Esophagus (tissue), 2 donors: ENCODE data around the gene TRAIP. TPM values are rescaled to one million over a fixed set of nuclear protein-coding genes. Genes with fewer than 3 reads are reported as not detected.

Experiments
- polyA plus RNA-seq, 2 donors: library from polyadenylated mRNA; stranded (reverse); fragments of 200-250 nt; gene quantifications; one replicate each; pipeline ENCODE4 v1.2.3, GENCODE V29; 2013
- donor health status: healthy with polysubstance abuse.
- donor health status: Bipolar disorder and iron deficiency.

The TRAIP gene
- polyA plus RNA-seq, 2 donors = 4.1 to 4.3 TPM

Other genes with a start within 250 kb of the TRAIP start
- gene APEH, start 182.2 kb downstream of the TRAIP start, polyA plus RNA-seq = 10 to 100 TPM; 21.0 to 53.0 TPM
- 10 to 100 TPM; 11.2 to 30.0 TPM for gene MST1, start 167.1 kb downstream of the TRAIP start, polyA plus RNA-seq
- gene RNF123, start 167.0 kb downstream of the TRAIP start, polyA plus RNA-seq = 10 to 100 TPM; 14.7 to 16.9 TPM
- gene AMIGO3, start 136.9 kb downstream of the TRAIP start, polyA plus RNA-seq = 1 to 10 TPM in 1 of 2 donors, under 1 TPM in 1; 1.00 to 1.4 TPM
- gene GMPPB, start 132.6 kb downstream of the TRAIP start, polyA plus RNA-seq = 10 to 100 TPM; 17.7 to 32.1 TPM
- gene IP6K1, start 70.0 kb downstream of the TRAIP start, polyA plus RNA-seq = 10 to 100 TPM; 11.5 to 14.1 TPM
- under 1 TPM in 1 of 2 donors, not detected in 1; 0.04 TPM for gene CDHR4, start 56.7 kb downstream of the TRAIP start, polyA plus RNA-seq
- 10 to 100 TPM; 26.3 to 28.4 TPM for gene INKA1, start 53.3 kb downstream of the TRAIP start, polyA plus RNA-seq
- gene UBA7, start 42.6 kb downstream of the TRAIP start, polyA plus RNA-seq = 10 to 100 TPM; 24.1 to 54.3 TPM
- under 1 TPM in 1 of 2 donors, not detected in 1; 0.01 TPM for gene CAMKV, start 13.3 kb upstream of the TRAIP start, polyA plus RNA-seq
- 10 to 100 TPM; 23.6 to 53.4 TPM for gene MST1R, start 47.3 kb upstream of the TRAIP start, polyA plus RNA-seq
- 10 to 100 TPM in 1 of 2 donors, 1 to 10 TPM in 1; 7.0 to 10.2 TPM for gene MON1A, start 73.2 kb upstream of the TRAIP start, polyA plus RNA-seq
- gene RBM6, start 83.6 kb upstream of the TRAIP start, polyA plus RNA-seq = 100 to 1,000 TPM in 1 of 2 donors, 10 to 100 TPM in 1; 36.5 to 101 TPM
- 10 to 100 TPM; 62.0 to 97.4 TPM for gene RBM5, start 232.4 kb upstream of the TRAIP start, polyA plus RNA-seq